PC-3 (cell line): ENCODE data around the gene CNKSR3.

Experiments
- CTCF ChIP-seq: fragments of 300-600 bp; sonication (generic); conservative IDR thresholded peaks from 2 replicates; pipeline ENCODE4 v1.5.1; 2017; ENCODE audit warnings: antibody characterized with exemption, low read depth, mild to moderate bottlenecking, low read length
- EZH2 ChIP-seq: fragments of 300-600 bp; sonication (generic); IDR thresholded peaks from one replicate; pipeline ENCODE4 v1.6.1; 2017; ENCODE audit warnings: antibody characterized with exemption, mild to moderate bottlenecking, low read length; ENCODE audit not compliant: unreplicated experiment
- EZH2phosphoT487 ChIP-seq: fragments of 300-600 bp; sonication (generic); IDR thresholded peaks from 2 replicates; pipeline ENCODE4 v1.6.1; 2018; ENCODE audit warnings: mild to moderate bottlenecking, antibody characterized with exemption, low read length, borderline replicate concordance

GRCh38 chr6:154361476-154361875 is 149.0 kb downstream of the CNKSR3 start:
- TF ChIP-seq CTCF (no peak), EZH2phosphoT487 (no peak), EZH2 (no peak)
